HG03103 (cell line): Measurements from ENCODE around the gene P4HB.

Source experiments
- ATAC-seq: cut with Tn5 transposase; IDR thresholded peaks from one replicate; pipeline ENCODE4 v1.9.1; 2021; ENCODE audit warnings: low read depth; ENCODE audit not compliant: unreplicated experiment

The P4HB gene

GRCh38 chr17:81869221-81870130 is 9.1 kb upstream of the P4HB start:
- ATAC-seq: no peak

DNA sequence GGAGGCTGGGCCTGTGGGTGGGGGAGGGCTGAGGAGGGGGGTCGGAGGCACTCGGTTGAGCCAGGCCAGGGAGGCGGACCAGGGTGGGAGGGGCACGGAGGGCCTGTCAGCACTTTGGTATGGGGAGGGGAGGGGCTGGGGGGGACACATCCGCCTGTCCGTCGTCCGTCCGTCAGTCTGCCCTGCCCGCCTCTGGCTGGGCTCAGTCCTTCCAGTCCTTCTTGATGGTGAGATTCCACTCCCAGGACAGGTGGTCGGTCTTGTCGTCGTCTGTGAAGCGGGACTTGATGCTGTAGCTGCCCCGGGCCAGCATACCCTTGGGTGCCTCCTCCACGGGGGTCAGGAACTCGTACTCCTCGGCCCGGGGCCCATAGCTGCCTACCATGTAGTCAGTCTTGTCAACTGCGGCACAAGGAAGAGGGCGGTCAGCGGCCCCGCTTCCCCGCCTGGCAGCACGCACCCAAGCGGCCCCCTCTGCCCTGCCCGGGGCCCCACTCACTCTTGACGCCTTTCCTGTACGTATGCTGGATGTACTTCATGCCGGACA is 8.4 kb upstream of the P4HB start:
- no peak for ATAC-seq

DNA sequence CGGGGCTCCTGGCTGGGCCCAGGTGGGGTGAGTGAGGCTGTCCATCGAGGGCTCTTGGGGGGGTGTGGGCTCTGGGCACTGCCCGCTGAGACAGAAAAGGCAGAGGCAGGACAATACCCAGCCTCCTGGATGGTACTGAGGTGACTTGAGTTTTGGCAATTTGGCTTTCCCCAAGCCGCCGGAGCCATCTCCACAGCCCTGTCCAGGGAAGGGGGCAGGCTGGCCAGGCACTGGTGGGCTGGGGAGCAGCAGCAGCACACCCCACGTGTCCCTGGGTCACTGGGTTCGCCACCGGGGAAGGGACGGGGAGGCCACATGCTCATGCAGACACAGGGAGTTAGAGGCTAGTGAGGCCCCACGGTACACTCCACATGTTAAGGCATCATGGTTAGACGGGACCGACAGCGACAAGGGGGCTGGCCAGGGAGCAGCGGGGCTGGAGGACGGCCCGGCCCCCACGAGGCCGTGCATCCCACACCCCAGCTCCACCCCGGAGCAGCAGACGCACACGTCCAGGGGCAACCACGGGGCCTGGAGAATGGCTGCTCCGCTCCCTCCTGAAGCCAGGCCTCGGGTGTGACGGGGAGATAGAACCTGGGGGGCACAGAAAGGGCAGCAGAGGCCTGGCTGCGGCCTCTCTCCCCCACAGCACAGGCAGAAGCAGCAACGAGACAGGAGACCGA is 7.8 kb upstream of the P4HB start:
- ATAC-seq: no peak

- no peak for ATAC-seq
Measured at GRCh38 chr17:81867170-81867990, 7.0 kb upstream of the P4HB start.

- ATAC-seq: no peak
Measured at GRCh38 chr17:81866440-81867169, 6.3 kb upstream of the P4HB start.

GRCh38 chr17:81865733-81866439 is 5.6 kb upstream of the P4HB start:
- no peak for ATAC-seq

DNA sequence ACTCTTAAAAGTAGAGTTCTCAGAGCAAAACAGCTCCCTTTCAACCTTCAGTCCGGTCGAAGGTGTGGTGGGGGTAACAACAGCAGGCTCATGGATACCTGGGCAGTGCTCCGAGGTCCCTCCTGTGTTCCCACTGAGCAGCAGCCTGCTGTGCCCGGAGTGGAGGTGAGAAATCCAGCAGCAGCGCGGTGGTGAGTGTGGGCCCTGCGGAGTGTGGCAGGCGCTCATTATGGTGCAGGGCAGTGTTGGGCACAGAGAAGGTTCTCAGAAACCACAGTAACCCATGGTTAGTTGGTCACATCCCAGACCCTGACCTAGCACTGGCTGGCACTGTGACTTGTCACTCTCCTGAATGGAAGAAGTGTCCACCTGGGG is 5.0 kb upstream of the P4HB start:
- ATAC-seq: no peak

- ATAC-seq: no peak
Measured at GRCh38 chr17:81863833-81864768, 3.8 kb upstream of the P4HB start.

DNA sequence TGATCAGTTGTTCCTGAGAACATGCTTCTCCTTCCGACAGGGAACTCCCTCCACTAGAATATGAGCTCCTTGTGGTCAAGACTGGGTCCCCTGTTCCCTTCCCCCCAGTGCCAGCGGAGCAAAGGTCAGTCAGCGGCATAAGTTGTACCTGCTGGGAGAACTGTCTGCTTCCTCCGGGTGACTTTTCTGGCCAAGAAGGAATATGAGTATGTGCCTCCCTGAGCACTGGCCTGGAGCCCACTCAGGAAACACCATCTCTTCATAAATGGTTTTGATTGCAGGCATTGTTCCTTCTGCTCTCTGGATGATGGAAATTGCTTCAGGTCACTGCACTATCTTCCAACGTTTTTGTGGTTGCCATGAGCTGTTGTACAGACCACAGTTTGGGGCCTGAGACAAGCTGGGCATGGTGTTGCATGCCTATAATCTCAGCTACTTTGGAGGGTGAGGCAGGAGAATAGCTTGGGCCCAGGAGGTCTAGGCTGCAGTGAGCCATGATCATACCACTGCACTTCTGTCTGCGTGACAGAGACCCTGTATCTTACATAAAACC is 2.9 kb upstream of the P4HB start:
- ATAC-seq: no peak

- peak; percentile 70 for ATAC-seq
Measured at GRCh38 chr17:81860756-81861568, 627 bp upstream of the P4HB start.

DNA sequence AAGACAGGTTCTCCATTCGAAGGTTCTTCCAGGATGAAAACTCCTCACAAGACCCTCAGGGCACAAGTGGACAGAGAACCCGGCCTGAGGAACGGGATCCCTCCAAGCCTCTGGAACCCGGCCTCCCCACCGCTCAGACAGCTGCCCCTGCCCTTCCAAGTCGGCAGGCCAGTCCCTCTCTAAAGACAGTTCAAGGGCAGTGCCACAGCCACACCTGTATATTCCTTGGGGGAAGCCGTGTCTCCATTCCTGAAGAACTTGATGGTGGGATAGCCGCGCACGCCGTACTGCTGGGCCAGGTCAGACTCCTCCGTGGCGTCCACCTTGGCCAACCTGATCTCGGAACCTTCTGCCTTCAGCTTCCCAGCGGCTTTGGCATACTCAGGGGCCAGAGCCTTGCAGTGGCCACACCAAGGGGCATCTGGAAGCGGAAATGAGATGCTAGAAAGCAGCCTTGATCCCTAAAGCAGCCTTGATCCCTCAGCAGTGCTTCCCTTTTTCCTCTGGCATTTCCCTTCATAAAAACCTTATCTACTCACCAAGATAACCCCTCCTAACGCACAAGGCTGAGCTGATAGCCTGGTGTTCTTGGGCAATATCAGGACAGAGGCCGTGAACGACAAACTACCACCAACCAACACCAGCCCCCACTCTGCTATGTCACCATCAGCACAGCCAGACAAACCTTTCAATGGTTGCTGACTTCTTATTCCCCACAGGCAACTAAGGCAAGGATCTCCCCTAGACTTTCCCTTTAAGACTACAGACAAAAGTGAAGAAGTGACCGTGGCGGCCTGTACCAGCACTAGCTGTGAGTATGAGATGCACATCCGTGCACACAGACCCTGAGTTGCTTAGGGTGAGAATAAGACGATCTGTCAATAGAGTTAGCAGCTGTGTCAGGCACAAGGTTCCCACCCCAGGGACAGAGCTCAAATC is 1.1 kb downstream of the P4HB start:
- ATAC-seq: no peak

DNA sequence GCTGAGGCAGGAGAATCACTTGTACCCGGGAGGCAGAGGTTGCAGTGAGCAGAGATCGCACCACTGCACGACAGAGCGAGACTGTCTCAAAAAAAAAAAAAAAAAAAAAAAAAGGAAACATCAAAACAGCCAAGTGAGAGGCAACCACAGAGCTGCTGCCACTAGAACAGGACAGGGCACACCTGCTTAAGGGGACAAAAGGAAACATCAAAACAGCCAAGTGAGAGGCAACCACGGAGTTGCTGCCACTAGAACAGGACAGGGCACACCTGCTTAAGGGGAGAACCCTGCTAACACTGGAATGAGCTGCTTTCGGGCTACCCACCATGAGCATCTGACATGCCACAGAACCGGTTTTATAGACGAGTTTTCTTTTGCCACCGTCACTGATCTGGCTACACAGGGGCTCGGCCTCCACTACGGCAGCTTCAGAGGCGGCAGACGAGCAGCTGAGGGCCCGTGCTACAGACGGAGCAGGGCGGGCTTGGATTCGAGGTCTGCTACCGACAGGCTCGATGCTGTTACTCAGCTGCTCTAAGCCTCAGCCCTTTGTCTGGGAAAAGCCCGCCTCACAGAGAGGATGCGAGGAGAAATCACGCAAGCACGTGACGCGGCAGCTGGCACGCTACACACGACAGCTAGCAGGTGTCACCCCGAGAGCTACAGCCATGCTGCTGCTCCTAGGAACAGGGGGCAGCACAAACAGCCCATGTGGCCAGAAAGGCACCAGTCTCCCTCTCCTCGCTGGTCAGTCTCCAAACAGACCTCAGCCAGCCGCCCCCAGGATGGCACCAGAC is 2.0 kb downstream of the P4HB start:
- no peak for ATAC-seq

DNA sequence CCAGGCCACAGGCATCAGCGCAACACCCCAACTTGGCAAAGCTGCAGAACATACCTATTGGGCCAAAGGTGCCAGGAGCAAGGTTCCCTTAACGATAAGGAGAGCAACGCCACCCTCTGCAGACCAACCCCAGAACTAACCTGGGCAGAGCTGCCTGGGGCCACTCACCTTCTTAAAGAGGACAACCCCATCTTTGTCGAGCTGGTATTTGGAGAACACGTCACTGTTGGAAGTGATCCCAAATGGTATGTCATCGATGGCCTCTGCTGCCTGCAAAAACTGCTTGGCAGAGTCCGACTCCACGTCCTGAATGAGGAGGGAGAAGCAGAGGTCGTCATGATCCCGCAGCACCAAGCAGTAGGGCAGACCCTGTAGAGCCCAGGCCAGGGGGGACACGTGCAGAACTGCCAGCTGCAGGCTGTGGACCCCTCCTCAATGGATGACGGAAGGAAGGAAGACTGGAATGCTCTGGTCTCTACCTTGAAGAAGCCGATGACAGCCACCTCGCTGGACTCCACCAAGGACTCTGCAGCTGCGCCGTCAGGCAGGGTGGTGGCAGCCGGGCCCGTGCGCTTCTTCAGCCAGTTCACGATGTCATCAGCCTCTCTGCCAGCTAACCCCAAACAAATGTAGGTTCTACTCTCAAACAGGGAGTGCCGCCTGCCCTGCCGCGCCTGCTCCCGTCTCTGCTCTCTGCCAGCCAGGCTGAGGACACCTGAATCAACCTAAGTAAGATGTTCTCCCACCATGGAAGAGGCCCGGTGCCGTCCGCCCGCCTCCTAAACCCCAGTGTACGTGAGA is 5.2 kb downstream of the P4HB start:
- no peak for ATAC-seq

GRCh38 chr17:81852237-81852636 is 8.1 kb downstream of the P4HB start:
- no peak for ATAC-seq

- no peak for ATAC-seq
Measured at GRCh38 chr17:81851423-81851822, 8.9 kb downstream of the P4HB start.
